Kidney tubule cell (primary cell): ENCODE data around the gene PTPRZ1.

Experiments
- DNase-seq: peaks from one replicate; pipeline ENCODE4 v3.0.0-alpha.2; 2018; ENCODE audit warnings: low spot score

PTPRZ1 gene

GRCh38 chr7:121954803-121955202, 81.8 kb downstream of the PTPRZ1 start:
- peak; percentile 3 for DNase-seq

- no peak for DNase-seq
Measured at GRCh38 chr7:121957626-121958025, 84.7 kb downstream of the PTPRZ1 start.

- DNase-seq: no peak
Measured at GRCh38 chr7:121960678-121961077, 87.7 kb downstream of the PTPRZ1 start.

- peak; percentile 84 for DNase-seq
Measured at GRCh38 chr7:121961089-121961867, 88.3 kb downstream of the PTPRZ1 start.

- no peak for DNase-seq
Measured at GRCh38 chr7:121966276-121966934, 93.4 kb downstream of the PTPRZ1 start.

- DNase-seq: no peak
Measured at GRCh38 chr7:121966935-121967332, 94.0 kb downstream of the PTPRZ1 start.

- DNase-seq: no peak
Measured at GRCh38 chr7:121985476-121986030, 112.6 kb downstream of the PTPRZ1 start.

GRCh38 chr7:121992068-121992467, 119.1 kb downstream of the PTPRZ1 start:
- DNase-seq: no peak

GRCh38 chr7:121994625-121995410, 121.9 kb downstream of the PTPRZ1 start:
- peak; percentile 73 for DNase-seq

GRCh38 chr7:122006687-122007086, 133.7 kb downstream of the PTPRZ1 start:
- DNase-seq: peak; percentile 48

- DNase-seq: peak; percentile 25
Measured at GRCh38 chr7:122010116-122010515, 137.2 kb downstream of the PTPRZ1 start.

- no peak for DNase-seq
Measured at GRCh38 chr7:122013065-122013464, 140.1 kb downstream of the PTPRZ1 start.

- no peak for DNase-seq
Measured at GRCh38 chr7:122013630-122014029, 140.7 kb downstream of the PTPRZ1 start.

- no peak for DNase-seq
Measured at GRCh38 chr7:122014697-122015096, 141.7 kb downstream of the PTPRZ1 start.

GRCh38 chr7:122018032-122018431, 145.1 kb downstream of the PTPRZ1 start:
- DNase-seq: no peak

- no peak for DNase-seq
Measured at GRCh38 chr7:122027058-122027457, 154.1 kb downstream of the PTPRZ1 start.

GRCh38 chr7:122033641-122034040, 160.7 kb downstream of the PTPRZ1 start:
- no peak for DNase-seq

- DNase-seq: no peak
Measured at GRCh38 chr7:122035876-122036275, 162.9 kb downstream of the PTPRZ1 start.

GRCh38 chr7:122038134-122038533, 165.2 kb downstream of the PTPRZ1 start:
- DNase-seq: no peak

GRCh38 chr7:122038904-122039303, 165.9 kb downstream of the PTPRZ1 start:
- peak; percentile 8 for DNase-seq

- DNase-seq: no peak
Measured at GRCh38 chr7:122040147-122040546, 167.2 kb downstream of the PTPRZ1 start.

GRCh38 chr7:122046402-122046801, 173.4 kb downstream of the PTPRZ1 start:
- DNase-seq: no peak
